ENCODE results near the gene FCN2.

Gene FCN2

DNA sequence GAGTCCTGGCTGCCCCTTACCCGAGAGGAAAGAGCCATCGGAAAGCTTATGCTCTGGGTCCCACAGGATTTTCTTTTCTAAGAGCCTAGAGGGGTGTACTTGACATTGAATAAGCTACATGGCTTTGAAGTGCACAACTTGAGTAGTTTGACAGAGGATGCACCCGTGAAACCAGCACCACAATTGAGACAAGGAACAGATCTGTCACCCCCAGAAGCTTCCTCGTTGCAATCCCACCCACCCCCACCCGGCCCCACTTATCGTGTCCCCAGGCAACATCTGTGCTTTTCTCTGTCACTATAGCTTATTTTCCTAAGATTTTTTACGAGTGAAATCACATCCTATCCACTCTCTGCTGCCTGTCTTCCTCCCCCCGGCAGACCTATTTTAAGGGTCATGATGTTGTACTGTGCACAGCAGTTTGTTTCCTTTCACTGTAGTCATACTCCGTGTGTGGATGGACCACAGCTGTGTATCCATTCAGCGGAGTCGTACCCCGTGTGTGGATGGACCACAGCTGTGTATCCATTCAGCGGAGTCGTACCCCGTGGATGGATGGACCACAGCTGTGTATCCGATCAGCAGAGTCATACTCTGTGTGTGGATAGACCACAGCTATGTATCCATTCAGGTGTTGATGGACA, 8.8 kb upstream of the FCN2 start:
- no peak overlapping the region for H3K27ac ChIP-seq (ENCODE audit: low read depth, low read length)
- no peak overlapping the region for H3K9ac ChIP-seq (ENCODE audit: low read length)

DNA sequence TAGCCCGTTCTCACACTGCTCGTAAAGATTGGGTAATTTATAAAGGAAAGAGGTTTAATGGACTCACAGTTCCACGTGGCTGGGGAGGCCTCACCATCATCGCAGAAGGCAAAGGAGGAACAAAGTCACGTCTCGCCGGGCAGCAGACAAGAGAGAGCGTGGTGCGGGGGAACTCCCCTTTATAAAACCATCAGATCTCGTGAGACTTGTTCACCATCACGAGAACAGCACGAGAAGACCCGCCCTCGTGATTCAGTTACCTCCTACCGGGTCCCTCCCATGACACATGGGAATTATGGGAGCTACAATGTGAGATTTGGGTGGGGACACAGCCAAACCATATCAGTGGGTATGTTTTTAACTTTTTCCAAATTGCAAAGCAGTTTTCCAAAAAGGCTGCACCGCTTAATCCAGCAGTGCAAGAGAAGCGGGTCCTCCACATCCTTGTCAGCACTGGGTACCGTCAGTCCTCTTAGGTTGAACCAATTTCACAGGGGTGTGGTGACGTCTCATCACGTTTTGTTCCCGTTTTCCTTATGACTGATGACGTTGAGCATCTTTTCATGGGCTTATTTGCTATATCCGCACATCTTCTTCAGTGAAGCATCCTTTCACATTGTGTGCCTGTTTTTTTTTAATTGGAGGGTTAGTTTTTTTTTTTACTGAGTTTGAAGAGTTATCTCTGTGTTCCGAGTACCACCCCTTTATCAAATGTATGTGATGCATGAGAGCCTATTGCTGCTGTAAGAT, 8.0 kb upstream of the FCN2 start:
- Histone ChIP-seq H3K4me3 (ENCODE audit: low read depth in 1 of 2, low read length in 2 of 2) (no peak overlapping the region), H3K36me3 (ENCODE audit: insufficient read depth, low read length) (no peaks in the 10 kb centered on the region), H3K9me3 (ENCODE audit: low read length) (no peaks in the 10 kb centered on the region), H3K27ac (ENCODE audit: low read depth, low read length) (no peak overlapping the region), H3K4me1 (ENCODE audit: insufficient read depth, low read length) (no peaks in the 10 kb centered on the region), H3K27me3 (ENCODE audit: control insufficient read depth in 1 of 2, insufficient read depth in 2 of 2, low read length in 2 of 2) (peaks cover 0 to 7% of the 10 kb centered on the region in 2 donors), H3K9ac (ENCODE audit: low read length) (no peak overlapping the region)

More for the DNA sequence above, 8.8 kb upstream of the FCN2 start:
- Histone ChIP-seq H3K36me3 (ENCODE audit: insufficient read depth, low read length) (no peaks in the 10 kb centered on the region), H3K9me3 (ENCODE audit: low read length) (no peaks in the 10 kb centered on the region), H3K4me3 (ENCODE audit: low read depth in 1 of 2, low read length in 2 of 2) (no peak overlapping the region), H3K27me3 (ENCODE audit: control insufficient read depth in 1 of 2, insufficient read depth in 2 of 2, low read length in 2 of 2) (peaks cover 0 to 7% of the 10 kb centered on the region in 2 donors), H3K4me1 (ENCODE audit: insufficient read depth, low read length) (no peaks in the 10 kb centered on the region)

DNA sequence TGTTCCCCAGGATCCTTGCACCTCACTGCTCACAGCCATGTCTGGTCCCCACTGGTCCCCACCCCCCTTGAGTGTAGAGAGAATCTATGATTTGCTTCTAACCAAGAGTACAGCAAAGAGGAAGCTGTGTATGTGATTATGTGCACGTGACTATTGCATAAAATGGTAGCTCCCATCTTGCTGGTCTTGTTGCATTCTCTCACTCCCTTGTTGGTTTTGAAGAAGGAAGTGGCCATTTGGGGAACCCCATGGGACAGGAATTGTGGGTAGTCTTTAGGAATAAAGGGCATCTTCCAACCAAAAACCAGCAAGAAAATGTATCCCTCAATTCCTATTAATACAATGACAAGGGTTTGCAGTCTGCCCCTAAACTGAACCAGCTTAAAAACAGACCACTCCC, 5.2 kb upstream of the FCN2 start:
- H3K4me1 ChIP-seq (ENCODE audit: insufficient read depth, low read length): no peaks in the 10 kb centered on the region
- H3K27me3 ChIP-seq (ENCODE audit: control insufficient read depth in 1 of 2, insufficient read depth in 2 of 2, low read length in 2 of 2): peaks cover 0 to 2% of the 10 kb centered on the region in 2 donors
- H3K4me3 ChIP-seq (ENCODE audit: low read depth in 1 of 2, low read length in 2 of 2): no peak overlapping the region
- H3K36me3 ChIP-seq (ENCODE audit: insufficient read depth, low read length): no peaks in the 10 kb centered on the region
- H3K9ac ChIP-seq (ENCODE audit: low read length): no peak overlapping the region
- H3K9me3 ChIP-seq (ENCODE audit: low read length): no peaks in the 10 kb centered on the region
- H3K27ac ChIP-seq (ENCODE audit: low read depth, low read length): no peak overlapping the region

DNA sequence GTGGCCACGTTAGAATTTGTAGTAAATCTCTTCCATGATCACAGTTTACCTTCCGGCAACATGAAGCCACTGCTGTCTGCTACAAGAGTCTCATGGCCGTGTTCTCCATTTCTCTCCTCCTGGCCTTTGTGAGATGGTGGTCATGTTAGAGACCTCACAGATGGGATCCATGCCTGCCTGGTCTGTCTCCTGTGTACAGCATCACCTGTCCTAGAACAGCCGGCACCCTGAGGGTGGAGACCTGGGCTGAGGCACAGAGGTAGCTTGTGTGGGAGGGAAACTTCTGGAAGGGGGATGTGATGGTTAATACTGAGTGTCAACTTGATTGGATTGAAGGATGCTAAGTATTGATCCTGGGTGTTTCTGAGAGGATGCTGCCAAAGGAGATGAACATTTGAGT, 3.1 kb upstream of the FCN2 start:
- Histone ChIP-seq H3K9ac (ENCODE audit: low read length) (no peak overlapping the region), H3K36me3 (ENCODE audit: insufficient read depth, low read length) (no peaks in the 10 kb centered on the region), H3K4me1 (ENCODE audit: insufficient read depth, low read length) (no peaks in the 10 kb centered on the region), H3K9me3 (ENCODE audit: low read length) (no peaks in the 10 kb centered on the region), H3K27ac (ENCODE audit: low read depth, low read length) (no peak overlapping the region), H3K27me3 (ENCODE audit: control insufficient read depth in 1 of 2, insufficient read depth in 2 of 2, low read length in 2 of 2) (peaks cover 0 to 4% of the 10 kb centered on the region in 2 donors), H3K4me3 (ENCODE audit: low read depth in 1 of 2, low read length in 2 of 2) (no peak overlapping the region)

DNA sequence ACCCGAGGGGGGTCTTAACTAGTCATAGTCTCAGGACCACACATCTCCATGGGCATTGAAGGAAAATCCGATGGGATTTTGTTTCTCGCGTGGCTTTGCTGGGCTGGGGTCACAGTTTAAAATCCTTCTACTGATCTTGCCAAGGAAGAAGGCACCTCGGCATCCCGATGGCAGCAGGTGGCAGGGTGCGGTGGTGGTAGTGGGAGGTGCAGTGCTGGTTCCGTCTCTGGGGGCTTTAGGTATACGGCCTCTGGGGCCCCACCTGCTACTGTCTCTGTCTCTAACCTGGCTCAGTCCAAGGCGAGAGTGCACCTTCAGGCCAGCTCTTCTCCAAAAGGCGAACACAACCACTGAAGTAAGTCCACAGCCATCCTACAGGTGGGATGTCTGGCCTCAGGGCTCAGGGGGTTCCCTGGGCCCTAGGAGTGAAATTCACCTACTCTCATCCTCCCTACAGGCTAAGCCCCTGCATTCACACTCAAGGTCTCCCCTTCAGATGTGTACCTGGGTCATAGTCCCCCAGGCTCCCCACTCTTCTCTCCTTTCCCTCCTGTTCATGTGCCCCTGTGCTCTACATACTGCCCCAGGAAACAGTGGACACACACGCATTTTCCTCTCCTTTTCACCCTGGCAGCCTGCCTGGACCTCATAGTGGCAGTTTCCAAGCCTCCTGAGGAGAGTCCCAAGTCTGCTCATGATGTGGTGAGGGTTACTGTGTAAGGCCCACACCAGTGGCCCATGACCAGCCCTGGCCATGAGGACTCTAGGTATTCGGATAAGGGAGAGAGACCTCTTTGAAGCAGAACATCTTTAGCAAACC, 736 bp upstream of the FCN2 start:
- no peak overlapping the region for H3K9ac ChIP-seq (ENCODE audit: low read length)
- no peaks in the 10 kb centered on the region for H3K36me3 ChIP-seq (ENCODE audit: insufficient read depth, low read length)
- H3K27ac ChIP-seq (ENCODE audit: low read depth, low read length): no peak overlapping the region
- H3K4me1 ChIP-seq (ENCODE audit: insufficient read depth, low read length): no peaks in the 10 kb centered on the region
- H3K4me3 ChIP-seq (ENCODE audit: low read depth in 1 of 2, low read length in 2 of 2): no peak overlapping the region
- no peaks in the 10 kb centered on the region for H3K9me3 ChIP-seq (ENCODE audit: low read length)
- H3K27me3 ChIP-seq (ENCODE audit: control insufficient read depth in 1 of 2, insufficient read depth in 2 of 2, low read length in 2 of 2): peaks cover 0 to 4% of the 10 kb centered on the region in 2 donors

DNA sequence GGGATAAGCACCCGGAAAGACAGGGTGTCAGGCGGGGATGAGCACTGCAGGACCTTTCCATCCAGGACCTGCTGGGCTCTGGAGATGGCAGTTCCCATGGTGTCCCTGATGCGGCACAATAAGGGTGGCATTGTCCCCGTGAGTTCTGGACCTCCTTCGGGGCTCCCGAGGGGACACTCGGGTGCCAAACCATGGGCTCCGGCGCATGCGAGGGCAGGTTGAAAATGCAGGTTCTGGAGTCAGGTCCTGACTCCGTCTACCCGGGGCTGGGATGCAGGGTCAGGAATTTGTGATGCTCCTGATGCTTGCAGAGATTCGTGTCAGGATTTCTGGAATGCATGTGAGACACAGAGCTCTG, 682 bp downstream of the FCN2 start:
- Histone ChIP-seq H3K4me1 (ENCODE audit: insufficient read depth, low read length) (no peaks in the 10 kb centered on the region), H3K9ac (ENCODE audit: low read length) (no peak overlapping the region)

DNA sequence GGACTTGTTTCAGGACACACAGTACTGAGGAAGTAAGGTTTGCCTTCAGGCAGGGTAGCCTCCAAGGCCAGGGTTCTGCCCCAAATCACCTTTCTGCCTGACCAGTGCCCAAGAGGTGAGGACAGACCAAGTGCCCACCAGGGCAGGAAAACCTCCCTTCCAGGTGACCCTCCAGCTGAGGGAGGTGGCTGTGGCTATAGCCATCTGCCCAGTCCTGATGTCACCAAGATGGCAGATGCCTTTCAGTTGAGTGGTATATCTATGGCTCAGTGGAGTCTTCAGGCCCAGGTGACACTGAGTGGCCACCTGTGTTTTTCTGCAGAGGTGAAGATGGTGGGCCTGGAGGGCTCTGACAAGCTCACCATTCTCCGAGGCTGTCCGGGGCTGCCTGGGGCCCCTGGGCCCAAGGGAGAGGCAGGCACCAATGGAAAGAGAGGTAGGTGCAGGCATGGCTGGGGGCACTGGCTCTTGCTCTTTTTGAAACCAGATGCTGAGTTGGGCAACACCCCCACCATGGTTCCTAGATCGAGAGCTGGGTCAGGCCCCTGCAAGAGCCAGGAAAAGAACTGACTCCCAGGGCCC, 1.7 kb downstream of the FCN2 start:
- Histone ChIP-seq H3K36me3 (ENCODE audit: insufficient read depth, low read length) (no peaks in the 10 kb centered on the region), H3K4me3 (ENCODE audit: low read depth in 1 of 2, low read length in 2 of 2) (no peak overlapping the region), H3K27me3 (ENCODE audit: control insufficient read depth in 1 of 2, insufficient read depth in 2 of 2, low read length in 2 of 2) (peaks cover 0 to 4% of the 10 kb centered on the region in 2 donors), H3K9me3 (ENCODE audit: low read length) (no peaks in the 10 kb centered on the region), H3K27ac (ENCODE audit: low read depth, low read length) (no peak overlapping the region), H3K9ac (ENCODE audit: low read length) (no peak overlapping the region), H3K4me1 (ENCODE audit: insufficient read depth, low read length) (no peaks in the 10 kb centered on the region)

More for the DNA sequence above, 682 bp downstream of the FCN2 start:
- Histone ChIP-seq H3K36me3 (ENCODE audit: insufficient read depth, low read length) (no peaks in the 10 kb centered on the region), H3K9me3 (ENCODE audit: low read length) (no peaks in the 10 kb centered on the region), H3K4me3 (ENCODE audit: low read depth in 1 of 2, low read length in 2 of 2) (no peak overlapping the region), H3K27me3 (ENCODE audit: control insufficient read depth in 1 of 2, insufficient read depth in 2 of 2, low read length in 2 of 2) (peaks cover 0 to 4% of the 10 kb centered on the region in 2 donors), H3K27ac (ENCODE audit: low read depth, low read length) (no peak overlapping the region)

DNA sequence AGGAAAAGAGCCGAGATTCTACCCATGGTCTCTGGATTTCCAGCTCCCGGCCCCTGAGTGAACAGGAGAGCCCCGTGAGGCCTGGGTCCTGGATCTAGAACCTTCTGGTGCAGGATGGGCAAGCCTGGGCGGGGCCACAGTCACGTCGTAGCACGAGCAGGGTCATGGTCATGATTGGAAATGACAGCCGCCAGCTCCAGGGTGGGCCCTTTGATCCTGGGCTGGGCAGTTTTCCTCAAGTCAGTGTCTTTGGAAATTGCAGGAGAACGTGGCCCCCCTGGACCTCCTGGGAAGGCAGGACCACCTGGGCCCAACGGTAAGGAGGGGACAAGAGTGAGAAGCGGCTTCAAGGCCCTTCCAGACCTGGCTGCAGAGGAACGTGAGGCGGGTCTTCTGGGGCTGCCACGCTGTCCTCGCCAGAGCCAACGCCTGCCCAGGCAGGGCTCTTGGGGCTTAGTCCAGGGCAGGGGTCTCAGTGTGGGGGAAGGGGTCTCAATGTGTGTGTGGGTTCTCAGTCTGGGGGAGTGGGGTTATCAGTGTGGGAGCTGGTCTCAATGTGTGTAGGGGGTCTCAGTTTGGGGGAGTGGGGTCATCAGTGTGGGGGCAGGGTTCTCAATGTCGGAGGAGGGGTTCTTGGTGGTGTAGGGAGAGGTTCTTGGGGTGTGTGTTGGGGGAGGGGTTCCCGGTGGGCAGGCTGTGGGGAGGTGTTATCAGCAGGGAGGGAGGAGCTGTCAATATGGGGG, 2.6 kb downstream of the FCN2 start:
- no peak overlapping the region for H3K27ac ChIP-seq (ENCODE audit: low read depth, low read length)
- no peaks in the 10 kb centered on the region for H3K4me1 ChIP-seq (ENCODE audit: insufficient read depth, low read length)
- H3K9me3 ChIP-seq (ENCODE audit: low read length): no peaks in the 10 kb centered on the region
- no peaks in the 10 kb centered on the region for H3K36me3 ChIP-seq (ENCODE audit: insufficient read depth, low read length)
- H3K4me3 ChIP-seq (ENCODE audit: low read depth in 1 of 2, low read length in 2 of 2): no peak overlapping the region
- H3K27me3 ChIP-seq (ENCODE audit: control insufficient read depth in 1 of 2, insufficient read depth in 2 of 2, low read length in 2 of 2): peaks cover 0 to 4% of the 10 kb centered on the region in 2 donors
- no peak overlapping the region for H3K9ac ChIP-seq (ENCODE audit: low read length)

DNA sequence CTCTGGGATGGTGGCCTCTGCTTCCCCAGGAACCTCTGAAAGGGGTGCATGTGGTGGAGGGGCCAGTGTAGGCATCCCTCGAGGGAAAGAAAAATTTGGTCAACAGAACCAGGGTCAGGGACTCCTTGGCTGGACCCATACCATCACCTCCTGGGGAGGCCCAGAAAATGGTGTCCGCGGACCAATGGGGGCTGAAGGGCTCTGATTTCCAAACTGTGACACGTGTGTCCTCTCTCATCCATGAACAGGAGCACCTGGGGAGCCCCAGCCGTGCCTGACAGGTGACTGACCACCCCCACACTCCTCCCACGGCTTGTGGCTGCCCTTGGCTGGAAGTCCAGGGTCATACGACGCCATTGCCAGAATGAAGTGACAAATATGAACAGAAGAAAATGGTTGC, 3.9 kb downstream of the FCN2 start:
- H3K36me3 ChIP-seq (ENCODE audit: insufficient read depth, low read length): no peaks in the 10 kb centered on the region
- peaks cover 0 to 4% of the 10 kb centered on the region in 2 donors for H3K27me3 ChIP-seq (ENCODE audit: control insufficient read depth in 1 of 2, insufficient read depth in 2 of 2, low read length in 2 of 2)
- H3K9me3 ChIP-seq (ENCODE audit: low read length): no peaks in the 10 kb centered on the region

DNA sequence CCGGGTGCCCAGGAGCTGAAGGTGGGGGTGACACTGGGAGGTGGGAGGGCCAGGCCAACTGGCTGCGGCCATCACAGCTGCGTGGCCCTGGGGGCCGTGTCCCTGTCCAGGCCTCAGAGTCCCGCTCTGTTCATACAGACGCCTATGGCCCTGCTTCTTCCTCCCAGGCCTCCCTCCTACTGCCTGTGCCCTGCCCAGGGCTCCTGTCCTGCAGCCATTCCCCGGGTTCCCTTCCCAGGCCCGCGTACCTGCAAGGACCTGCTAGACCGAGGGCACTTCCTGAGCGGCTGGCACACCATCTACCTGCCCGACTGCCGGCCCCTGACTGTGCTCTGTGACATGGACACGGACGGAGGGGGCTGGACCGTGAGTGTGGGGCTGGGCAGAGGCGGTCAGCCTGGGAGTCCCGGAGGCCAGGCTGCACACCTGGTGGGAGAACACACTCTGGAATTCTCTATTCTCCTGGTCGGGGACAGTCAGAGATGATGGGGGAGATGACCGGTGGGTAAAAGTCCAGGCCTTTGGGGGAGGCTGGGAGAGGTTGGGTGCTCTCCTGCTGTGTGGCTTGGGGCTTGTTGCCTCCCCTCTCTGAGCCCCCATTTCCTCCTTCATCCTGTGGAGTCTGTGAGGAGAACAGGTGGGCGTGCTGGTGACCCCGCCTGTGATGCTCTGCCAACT, 4.5 kb downstream of the FCN2 start:
- H3K4me3 ChIP-seq (ENCODE audit: low read depth in 1 of 2, low read length in 2 of 2): no peak overlapping the region
- peaks cover 0 to 4% of the 10 kb centered on the region in 2 donors for H3K27me3 ChIP-seq (ENCODE audit: control insufficient read depth in 1 of 2, insufficient read depth in 2 of 2, low read length in 2 of 2)
- no peak overlapping the region for H3K27ac ChIP-seq (ENCODE audit: low read depth, low read length)
- H3K9ac ChIP-seq (ENCODE audit: low read length): no peak overlapping the region
- H3K9me3 ChIP-seq (ENCODE audit: low read length): no peaks in the 10 kb centered on the region
- H3K4me1 ChIP-seq (ENCODE audit: insufficient read depth, low read length): no peaks in the 10 kb centered on the region
- H3K36me3 ChIP-seq (ENCODE audit: insufficient read depth, low read length): no peaks in the 10 kb centered on the region

More for the DNA sequence above, 3.9 kb downstream of the FCN2 start:
- no peak overlapping the region for H3K9ac ChIP-seq (ENCODE audit: low read length)
- no peaks in the 10 kb centered on the region for H3K4me1 ChIP-seq (ENCODE audit: insufficient read depth, low read length)
- no peak overlapping the region for H3K4me3 ChIP-seq (ENCODE audit: low read depth in 1 of 2, low read length in 2 of 2)
- H3K27ac ChIP-seq (ENCODE audit: low read depth, low read length): no peak overlapping the region

Measured in muscle layer of colon (tissue), 2 donors.